GM23338 (cell line): ENCODE data around the gene OR1D2. TPM values are rescaled to one million over a fixed set of nuclear protein-coding genes. Genes with fewer than 3 reads are reported as not detected.

Experiments used
- ATAC-seq: fragments of 200-7000 bp; cut with Tn5 transposase; 3 replicates; pipeline ENCODE4 v1.9.1; 2020
- DNase-seq: peaks from one replicate; pipeline ENCODE4 v3.0.0-alpha.2; 2015; ENCODE audit warnings: low spot score
- H2AFZ ChIP-seq: fragments of 200-600 bp; sonication (generic); 2 replicates; pipeline ENCODE4 v1.8.0; 2016; ENCODE audit warnings: antibody characterized with exemption, mild to moderate bottlenecking, moderate library complexity
- H3F3A ChIP-seq: fragments of 200-600 bp; sonication (generic); replicated peaks from 2 replicates; pipeline ENCODE4 v1.8.0; 2017; ENCODE audit warnings: antibody characterized with exemption, mixed run types, low read depth
- H3K27ac ChIP-seq: fragments of 200-600 bp; sonication (generic); 2 replicates; pipeline ENCODE4 v1.6.1; 2016; ENCODE audit warnings: low read depth
- H3K27me3 ChIP-seq: fragments of 200-600 bp; sonication (generic); 2 replicates; pipeline ENCODE4 v1.8.0; 2016; ENCODE audit warnings: mild to moderate bottlenecking, mixed run types, moderate library complexity; ENCODE audit not compliant: insufficient read depth
- H3K36me3 ChIP-seq: fragments of 200-600 bp; sonication (generic); 2 replicates; pipeline ENCODE4 v1.8.0; 2016; ENCODE audit warnings: mild to moderate bottlenecking; ENCODE audit not compliant: insufficient read depth
- H3K4me1 ChIP-seq: fragments of 200-600 bp; sonication (generic); 2 replicates; pipeline ENCODE4 v1.8.0; 2016; ENCODE audit warnings: mild to moderate bottlenecking, moderate library complexity; ENCODE audit not compliant: insufficient read depth
- H3K4me2 ChIP-seq: fragments of 200-600 bp; sonication (generic); 2 replicates; pipeline ENCODE4 v1.7.1; 2017; ENCODE audit warnings: mixed run types
- H3K4me3 ChIP-seq: fragments of 200-600 bp; sonication (generic); 2 replicates; pipeline ENCODE4 v1.6.1; 2016; ENCODE audit warnings: mixed run types
- H3K79me2 ChIP-seq: fragments of 200-600 bp; sonication (generic); replicated peaks from 2 replicates; pipeline ENCODE4 v1.8.0; 2017; ENCODE audit warnings: mild to moderate bottlenecking; ENCODE audit not compliant: insufficient read depth
- H3K9me2 ChIP-seq: fragments of 200-600 bp; sonication (generic); 2 replicates; pipeline ENCODE4 v1.8.0; 2017; ENCODE audit not compliant: insufficient read depth
- H4K20me1 ChIP-seq: fragments of 200-600 bp; sonication (generic); replicated peaks from 2 replicates; pipeline ENCODE4 v1.8.0; 2017; ENCODE audit warnings: mild to moderate bottlenecking; ENCODE audit not compliant: insufficient read depth
- H3K27ac Mint-ChIP-seq: 2 replicates; pipeline ENCODE4 v1.8.0; 2020; ENCODE audit warnings: inconsistent platforms, mild to moderate bottlenecking, moderate library complexity, mixed read lengths
- H3K27me3 Mint-ChIP-seq: 3 replicates; pipeline ENCODE4 v1.8.0; 2022; ENCODE audit warnings: low read depth, mild to moderate bottlenecking, moderate library complexity, mixed read lengths, inconsistent platforms; ENCODE audit not compliant: insufficient read depth, poor library complexity
- H3K36me3 Mint-ChIP-seq: 3 replicates; pipeline ENCODE4 v1.8.0; 2021; ENCODE audit warnings: low read depth, mild to moderate bottlenecking, inconsistent platforms, moderate library complexity, mixed read lengths
- H3K4me1 Mint-ChIP-seq: 3 replicates; pipeline ENCODE4 v1.8.0; 2020; ENCODE audit warnings: mild to moderate bottlenecking, inconsistent platforms, mixed read lengths
- H3K4me3 Mint-ChIP-seq: 3 replicates; pipeline ENCODE4 v1.8.0; 2021; ENCODE audit warnings: moderate library complexity, mild to moderate bottlenecking, inconsistent platforms, mixed read lengths
- H3K9me3 Mint-ChIP-seq: 3 replicates; pipeline ENCODE4 v1.8.0; 2020; ENCODE audit warnings: moderate library complexity, mild to moderate bottlenecking, inconsistent platforms, mixed read lengths
- CREB1 ChIP-seq: fragments of 250-450 bp; sonication (Bioruptor Pico); IDR thresholded peaks from 2 replicates; pipeline ENCODE4 v1.5.0; 2020; ENCODE audit warnings: low read depth, mild to moderate bottlenecking, moderate library complexity
- CTCF ChIP-seq, 2 experiments: fragments of 200-600 bp in 1 of 2; sonication (generic) in 1 of 2; conservative IDR thresholded peaks; 2 replicates each; pipeline versions ENCODE4 v1.5.1 to v1.6.1; 2016 to 2017; ENCODE audit warnings: antibody characterized with exemption in 2 of 2, low read depth in 2 of 2, mild to moderate bottlenecking in 2 of 2, moderate library complexity in 1 of 2
- ETS1 ChIP-seq: IDR thresholded peaks from 2 replicates; pipeline ENCODE4 v1.6.1; 2016; ENCODE audit warnings: antibody characterized with exemption
- EZH2phosphoT487 ChIP-seq: fragments of 200-600 bp; sonication (generic); IDR thresholded peaks from one replicate; pipeline ENCODE4 v1.8.1; 2018; ENCODE audit warnings: antibody characterized with exemption; ENCODE audit not compliant: unreplicated experiment
- JUNB ChIP-seq: IDR thresholded peaks from one replicate; pipeline ENCODE4 v1.6.1; 2016; ENCODE audit warnings: antibody characterized with exemption; ENCODE audit not compliant: unreplicated experiment
- NANOG ChIP-seq: IDR thresholded peaks from 2 replicates; pipeline ENCODE4 v1.6.1; 2016; ENCODE audit warnings: antibody characterized with exemption, borderline replicate concordance
- POLR2AphosphoS5 ChIP-seq: IDR thresholded peaks from 2 replicates; pipeline ENCODE4 v1.6.1; 2016; ENCODE audit warnings: antibody characterized with exemption, low read depth
- ZNF331 ChIP-seq: fragments of 250-450 bp; sonication (Bioruptor Pico); IDR thresholded peaks from 2 replicates; pipeline ENCODE4 v1.5.0; 2020; ENCODE audit warnings: low read depth, mild to moderate bottlenecking, moderate library complexity
- polyA plus RNA-seq: library from polyadenylated mRNA; unstranded; fragments of >200 nt; fragmentation: Nextera tagmentation; extraction: Ambion mirVana; gene quantifications from 2 replicates; pipeline ENCODE4 v1.2.1, GENCODE V29; 2016
- total RNA-seq: library from RNA; depleted of rRNA; stranded (reverse); fragments of >200 nt; shearing (Covaris generic); gene quantifications from 2 replicates; pipeline ENCODE4 v1.2.3, GENCODE V29; 2014
- TF ChIP-seq, protein P1 (sequence below): IDR thresholded peaks from one replicate; pipeline ENCODE4 v1.6.1; 2018; ENCODE audit warnings: antibody characterized with exemption; ENCODE audit not compliant: unreplicated experiment

The OR1D2 gene
- total and polyA plus RNA-seq, 2 experiments from 2014 or later = not detected

DNA sequence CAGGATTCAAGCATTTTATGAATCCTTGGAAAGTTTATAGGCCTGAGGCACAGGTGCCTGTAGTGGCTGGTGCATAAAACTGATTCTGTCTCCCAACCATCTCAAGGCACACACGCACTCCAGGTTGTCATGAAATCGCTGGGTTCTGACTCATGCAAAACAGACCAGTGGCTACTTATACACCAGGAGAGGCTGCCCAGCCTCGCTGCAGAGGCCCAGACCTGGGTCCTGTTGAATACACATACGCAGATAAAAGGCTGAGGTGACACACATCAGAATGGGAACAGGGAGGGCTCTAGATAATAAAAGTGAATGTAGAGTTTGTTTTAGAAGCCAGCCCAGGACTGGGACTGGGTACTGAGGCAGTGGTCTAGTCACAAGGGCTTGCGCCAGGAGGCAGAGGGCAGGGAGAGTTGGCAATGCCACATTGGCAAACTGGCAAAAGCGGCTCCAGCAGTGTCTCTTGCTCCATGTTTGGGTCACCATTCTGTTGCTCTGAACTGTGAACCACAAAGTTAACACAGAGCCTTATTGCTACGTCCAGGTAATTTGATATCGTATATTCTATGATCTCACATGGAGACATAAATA is 54.4 kb downstream of the OR1D2 start:
- peak overlapping the region; percentile 78 for H3K4me2 ChIP-seq
- no peak overlapping the region for H3K27ac Mint-ChIP-seq
- H3K4me3 Mint-ChIP-seq = peak overlapping the region; percentile 95; the same call in 2 of the 3 replicates
- no peaks in the 10 kb centered on the region for H3K4me1 ChIP-seq
- no peaks in the 10 kb centered on the region for H3K27me3 ChIP-seq
- H3F3A ChIP-seq = no peaks in the 10 kb centered on the region
- DNase-seq = no peak
- H3K79me2 ChIP-seq = no peaks in the 10 kb centered on the region
- no peak overlapping the region for H3K27ac ChIP-seq
- no peaks in the 10 kb centered on the region for H3K36me3 ChIP-seq
- H3K27me3 Mint-ChIP-seq = peaks cover 5% of the 10 kb centered on the region
- peaks cover 4% of the 10 kb centered on the region; the same call in 2 of the 3 replicates for H3K9me3 Mint-ChIP-seq
- no peaks in the 10 kb centered on the region for H3K36me3 Mint-ChIP-seq
- H2AFZ ChIP-seq = no peak overlapping the region
- no peaks in the 10 kb centered on the region for H4K20me1 ChIP-seq
- no peaks in the 10 kb centered on the region for H3K9me2 ChIP-seq
- no peaks in the 10 kb centered on the region for H3K4me1 Mint-ChIP-seq
- H3K4me3 ChIP-seq = peak overlapping the region; percentile 60
- ATAC-seq = no peak
- TF ChIP-seq CREB1 (no peak), POLR2AphosphoS5 (no peak), ETS1 (no peak), NANOG (no peak), JUNB (no peak), CTCF (conservative IDR thresholded peaks at IDR 0.05; ENCODE audit: low read depth in 2 of 2) (no peak), ZNF331 (CRISPR knock-in tag) (no peak)

GRCh38 chr17:3048727-3049471 is 55.3 kb downstream of the OR1D2 start:
- no peaks in the 10 kb centered on the region for H3F3A ChIP-seq
- no peaks in the 10 kb centered on the region for H3K27me3 ChIP-seq
- DNase-seq = peak; percentile 99
- H3K27me3 Mint-ChIP-seq = peaks cover 5% of the 10 kb centered on the region
- H3K4me1 Mint-ChIP-seq = no peaks in the 10 kb centered on the region
- peak overlapping the region; percentile 60 for H3K4me3 ChIP-seq
- no peaks in the 10 kb centered on the region for H4K20me1 ChIP-seq
- H3K4me2 ChIP-seq = peak overlapping the region; percentile 78
- peaks cover 13% of the 10 kb centered on the region; the same call in 2 of the 3 replicates for H3K9me3 Mint-ChIP-seq
- peaks cover 5% of the 10 kb centered on the region; the same call in 2 of the 3 replicates for H3K36me3 Mint-ChIP-seq
- H3K27ac ChIP-seq = peak overlapping the region; percentile 73; the same call in 1 of the 2 replicates
- H3K79me2 ChIP-seq = no peaks in the 10 kb centered on the region
- H3K27ac Mint-ChIP-seq = peak overlapping the region; percentile 99
- H3K9me2 ChIP-seq = no peaks in the 10 kb centered on the region
- H3K4me1 ChIP-seq = no peaks in the 10 kb centered on the region
- H2AFZ ChIP-seq = peak overlapping the region; percentile 92
- peak; percentile 98 for ATAC-seq
- no peaks in the 10 kb centered on the region for H3K36me3 ChIP-seq
- H3K4me3 Mint-ChIP-seq = peak overlapping the region; percentile 95
- peak; percentile 43; the same call in 1 of the 2 replicates for TF ChIP-seq CREB1
- TF ChIP-seq POLR2AphosphoS5 = peak; percentile 85
- peak; percentile 71 to 98 for TF ChIP-seq CTCF (conservative IDR thresholded peaks at IDR 0.05; ENCODE audit: low read depth in 2 of 2)
- TF ChIP-seq, protein P1, sequence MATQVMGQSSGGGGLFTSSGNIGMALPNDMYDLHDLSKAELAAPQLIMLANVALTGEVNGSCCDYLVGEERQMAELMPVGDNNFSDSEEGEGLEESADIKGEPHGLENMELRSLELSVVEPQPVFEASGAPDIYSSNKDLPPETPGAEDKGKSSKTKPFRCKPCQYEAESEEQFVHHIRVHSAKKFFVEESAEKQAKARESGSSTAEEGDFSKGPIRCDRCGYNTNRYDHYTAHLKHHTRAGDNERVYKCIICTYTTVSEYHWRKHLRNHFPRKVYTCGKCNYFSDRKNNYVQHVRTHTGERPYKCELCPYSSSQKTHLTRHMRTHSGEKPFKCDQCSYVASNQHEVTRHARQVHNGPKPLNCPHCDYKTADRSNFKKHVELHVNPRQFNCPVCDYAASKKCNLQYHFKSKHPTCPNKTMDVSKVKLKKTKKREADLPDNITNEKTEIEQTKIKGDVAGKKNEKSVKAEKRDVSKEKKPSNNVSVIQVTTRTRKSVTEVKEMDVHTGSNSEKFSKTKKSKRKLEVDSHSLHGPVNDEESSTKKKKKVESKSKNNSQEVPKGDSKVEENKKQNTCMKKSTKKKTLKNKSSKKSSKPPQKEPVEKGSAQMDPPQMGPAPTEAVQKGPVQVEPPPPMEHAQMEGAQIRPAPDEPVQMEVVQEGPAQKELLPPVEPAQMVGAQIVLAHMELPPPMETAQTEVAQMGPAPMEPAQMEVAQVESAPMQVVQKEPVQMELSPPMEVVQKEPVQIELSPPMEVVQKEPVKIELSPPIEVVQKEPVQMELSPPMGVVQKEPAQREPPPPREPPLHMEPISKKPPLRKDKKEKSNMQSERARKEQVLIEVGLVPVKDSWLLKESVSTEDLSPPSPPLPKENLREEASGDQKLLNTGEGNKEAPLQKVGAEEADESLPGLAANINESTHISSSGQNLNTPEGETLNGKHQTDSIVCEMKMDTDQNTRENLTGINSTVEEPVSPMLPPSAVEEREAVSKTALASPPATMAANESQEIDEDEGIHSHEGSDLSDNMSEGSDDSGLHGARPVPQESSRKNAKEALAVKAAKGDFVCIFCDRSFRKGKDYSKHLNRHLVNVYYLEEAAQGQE = no peak
- TF ChIP-seq EZH2phosphoT487 = no peak
